ENCODE measurements around the gene LNP1.

GRCh38 chr3:100467133-100467532 is 65.8 kb downstream of the LNP1 start:
- no peak for TF ChIP-seq CTCF (IDR thresholded peaks at IDR 0.05)
- TF ChIP-seq POLR2AphosphoS5 (IDR thresholded peaks at IDR 0.05; ENCODE audit: low read depth, low read length) = no peak
- no peak for TF ChIP-seq SIN3A (IDR thresholded peaks at IDR 0.05; ENCODE audit: borderline replicate concordance, insufficient read depth, low read depth, low read length)
- no peak for TF ChIP-seq TCF7L2 (IDR thresholded peaks at IDR 0.05; ENCODE audit: low read depth, low read length)
- TF ChIP-seq, protein P1, sequence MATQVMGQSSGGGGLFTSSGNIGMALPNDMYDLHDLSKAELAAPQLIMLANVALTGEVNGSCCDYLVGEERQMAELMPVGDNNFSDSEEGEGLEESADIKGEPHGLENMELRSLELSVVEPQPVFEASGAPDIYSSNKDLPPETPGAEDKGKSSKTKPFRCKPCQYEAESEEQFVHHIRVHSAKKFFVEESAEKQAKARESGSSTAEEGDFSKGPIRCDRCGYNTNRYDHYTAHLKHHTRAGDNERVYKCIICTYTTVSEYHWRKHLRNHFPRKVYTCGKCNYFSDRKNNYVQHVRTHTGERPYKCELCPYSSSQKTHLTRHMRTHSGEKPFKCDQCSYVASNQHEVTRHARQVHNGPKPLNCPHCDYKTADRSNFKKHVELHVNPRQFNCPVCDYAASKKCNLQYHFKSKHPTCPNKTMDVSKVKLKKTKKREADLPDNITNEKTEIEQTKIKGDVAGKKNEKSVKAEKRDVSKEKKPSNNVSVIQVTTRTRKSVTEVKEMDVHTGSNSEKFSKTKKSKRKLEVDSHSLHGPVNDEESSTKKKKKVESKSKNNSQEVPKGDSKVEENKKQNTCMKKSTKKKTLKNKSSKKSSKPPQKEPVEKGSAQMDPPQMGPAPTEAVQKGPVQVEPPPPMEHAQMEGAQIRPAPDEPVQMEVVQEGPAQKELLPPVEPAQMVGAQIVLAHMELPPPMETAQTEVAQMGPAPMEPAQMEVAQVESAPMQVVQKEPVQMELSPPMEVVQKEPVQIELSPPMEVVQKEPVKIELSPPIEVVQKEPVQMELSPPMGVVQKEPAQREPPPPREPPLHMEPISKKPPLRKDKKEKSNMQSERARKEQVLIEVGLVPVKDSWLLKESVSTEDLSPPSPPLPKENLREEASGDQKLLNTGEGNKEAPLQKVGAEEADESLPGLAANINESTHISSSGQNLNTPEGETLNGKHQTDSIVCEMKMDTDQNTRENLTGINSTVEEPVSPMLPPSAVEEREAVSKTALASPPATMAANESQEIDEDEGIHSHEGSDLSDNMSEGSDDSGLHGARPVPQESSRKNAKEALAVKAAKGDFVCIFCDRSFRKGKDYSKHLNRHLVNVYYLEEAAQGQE (IDR thresholded peaks at IDR 0.05; ENCODE audit: insufficient read depth in 1 of 2, low read depth in 2 of 2, low read length in 1 of 2) = no peak
